Measurements from ENCODE around the gene FIGLA.
A peak's percentile ranks its signal among the peaks of the same experiment; 100 is the strongest.

Gene FIGLA, protein sequence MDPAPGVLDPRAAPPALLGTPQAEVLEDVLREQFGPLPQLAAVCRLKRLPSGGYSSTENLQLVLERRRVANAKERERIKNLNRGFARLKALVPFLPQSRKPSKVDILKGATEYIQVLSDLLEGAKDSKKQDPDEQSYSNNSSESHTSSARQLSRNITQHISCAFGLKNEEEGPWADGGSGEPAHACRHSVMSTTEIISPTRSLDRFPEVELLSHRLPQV

DNA sequence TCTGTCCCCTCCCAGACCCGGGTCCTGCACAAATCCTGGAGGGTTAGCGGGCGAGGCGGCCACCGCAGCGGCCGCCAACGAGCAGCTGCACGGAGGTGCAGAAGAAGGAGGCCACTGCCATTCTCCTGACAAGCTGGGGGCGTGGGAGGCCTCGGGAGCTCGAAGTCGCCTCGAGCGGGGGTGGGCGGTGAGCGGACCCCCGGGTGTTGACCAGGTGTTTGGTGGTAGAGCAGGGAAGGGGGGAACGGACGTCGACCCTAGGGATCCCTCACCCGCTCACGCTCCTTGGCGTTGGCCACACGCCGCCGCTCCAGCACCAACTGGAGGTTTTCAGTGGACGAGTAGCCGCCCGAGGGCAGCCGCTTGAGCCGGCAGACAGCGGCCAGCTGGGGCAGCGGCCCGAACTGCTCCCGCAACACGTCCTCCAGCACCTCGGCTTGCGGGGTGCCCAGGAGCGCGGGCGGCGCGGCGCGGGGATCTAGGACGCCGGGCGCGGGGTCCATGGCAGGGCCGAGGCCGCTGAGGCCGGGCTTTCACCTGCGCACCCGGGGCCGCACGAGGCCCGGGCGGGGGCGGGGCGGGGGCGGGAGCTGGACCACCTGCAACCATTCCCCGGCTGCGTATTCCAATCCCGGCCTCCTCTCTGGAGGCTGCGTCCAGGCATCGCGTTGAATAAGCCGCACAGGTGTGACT is at the start of gene FIGLA:
Gene FIGLA, minus strand, starts transcription at position 508 of the 693 bp plus-strand sequence. Its CDS starts 5 bp downstream, at position 503.
- peak; percentile 87 for DNase-seq

DNA sequence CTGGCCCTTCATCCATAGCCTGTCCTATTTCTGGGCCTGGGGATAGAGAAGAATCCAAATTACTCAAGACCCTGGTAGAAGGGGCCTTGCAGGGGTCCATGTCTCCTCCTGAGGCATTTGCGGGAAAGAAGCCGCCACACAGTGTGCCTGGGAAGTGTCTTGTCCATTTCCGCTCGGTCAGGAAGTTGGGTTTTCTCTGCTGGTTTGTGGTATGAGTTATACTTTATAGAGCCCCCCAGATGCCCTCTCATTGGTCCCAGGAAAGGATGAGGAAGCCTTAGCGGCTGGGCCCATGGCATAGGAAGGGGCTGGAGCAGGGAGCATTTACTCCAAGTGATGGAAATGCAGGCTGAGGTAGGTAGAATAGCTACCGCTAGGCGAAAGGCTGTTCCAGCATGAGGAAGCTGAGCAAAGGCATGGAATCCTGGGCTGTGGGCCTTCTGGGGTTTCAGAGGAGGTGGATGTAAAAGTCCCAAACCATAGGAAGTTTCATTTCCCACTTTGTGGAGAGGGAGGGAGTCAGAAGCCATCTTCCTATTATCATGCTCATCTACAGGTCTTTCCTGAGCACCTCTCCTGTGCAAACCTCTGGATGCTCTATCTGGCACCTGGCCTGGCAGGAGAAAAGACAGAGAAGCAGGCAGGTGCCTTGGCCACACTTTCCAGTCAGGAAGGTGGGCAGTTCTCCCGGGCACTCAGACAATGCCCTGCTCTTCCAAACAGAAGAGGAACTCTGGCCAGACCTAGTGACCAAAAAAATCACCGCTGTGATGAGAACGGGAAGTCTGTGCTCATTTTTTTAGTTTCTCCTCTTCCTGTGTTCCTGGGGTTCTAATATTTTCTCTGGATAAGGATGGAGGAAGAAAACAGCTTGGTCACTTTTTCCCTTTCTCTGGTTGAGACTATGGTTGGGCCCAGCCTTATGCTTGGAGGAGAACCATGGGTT is 47.8 kb upstream of the FIGLA start:
- no peak for DNase-seq

DNA sequence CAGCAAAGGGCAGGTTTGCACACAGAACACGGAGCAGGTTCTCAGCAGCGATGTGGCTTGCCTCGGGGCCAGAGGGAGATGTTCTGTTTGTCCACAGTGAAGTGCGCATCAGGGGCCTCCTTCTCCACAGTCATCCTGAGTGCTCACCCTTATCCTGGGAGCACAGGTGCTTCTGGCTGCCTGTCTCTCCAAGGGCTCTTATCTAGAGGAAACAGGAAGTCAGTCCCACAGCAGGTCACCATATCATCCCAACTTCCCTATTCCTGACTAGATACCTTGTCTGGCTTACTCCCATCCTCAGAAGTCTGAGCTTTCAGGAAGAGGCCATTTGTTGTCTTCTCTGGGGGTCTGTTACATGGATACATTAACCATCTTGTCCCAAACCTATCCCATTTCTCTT is 45.2 kb upstream of the FIGLA start, which contains the start of gene CD207:
Gene CD207, minus strand, starts transcription at position 174 of the 400 bp plus-strand sequence. Its CDS starts 40 bp downstream, at position 134.
- no peak for DNase-seq

DNA sequence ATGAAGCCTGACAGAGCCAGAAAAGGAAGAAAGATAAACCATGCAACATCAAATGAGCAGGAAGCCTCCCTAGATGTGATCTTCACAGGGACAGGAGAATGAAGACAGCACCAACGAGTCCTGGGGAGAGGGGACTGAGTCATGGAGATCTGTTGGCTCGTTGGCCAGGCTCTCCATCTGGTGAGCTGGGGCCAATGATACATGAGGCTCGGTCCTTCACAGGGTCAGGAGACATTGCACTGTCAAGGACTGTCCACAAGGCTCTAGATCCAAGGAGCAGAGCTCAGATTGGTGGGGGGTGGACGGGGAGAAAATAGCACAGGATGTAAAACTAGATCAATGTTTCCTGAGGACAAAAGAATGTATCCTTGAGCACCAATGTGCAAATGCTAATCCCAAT is 44.4 kb upstream of the FIGLA start:
- no peak for DNase-seq

DNA sequence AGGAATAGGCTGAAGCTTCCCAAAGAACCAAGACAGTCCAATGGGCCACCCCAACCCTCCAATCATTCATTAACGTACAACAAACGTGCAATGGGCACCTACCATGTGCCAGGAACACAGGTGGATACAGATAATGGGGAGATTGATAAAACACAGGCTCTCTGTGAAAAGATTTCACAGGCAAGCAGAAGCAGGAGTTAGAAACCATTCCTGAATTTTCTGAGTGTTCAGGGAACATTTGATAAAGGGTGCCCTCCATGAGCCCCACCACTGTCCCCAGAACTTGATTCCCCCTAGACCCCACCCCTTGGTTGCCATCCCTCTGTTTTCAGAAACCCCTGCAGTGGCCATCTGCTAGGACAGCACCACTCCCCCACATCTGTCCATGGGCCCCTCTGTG is 43.7 kb upstream of the FIGLA start:
- no peak for DNase-seq

DNA sequence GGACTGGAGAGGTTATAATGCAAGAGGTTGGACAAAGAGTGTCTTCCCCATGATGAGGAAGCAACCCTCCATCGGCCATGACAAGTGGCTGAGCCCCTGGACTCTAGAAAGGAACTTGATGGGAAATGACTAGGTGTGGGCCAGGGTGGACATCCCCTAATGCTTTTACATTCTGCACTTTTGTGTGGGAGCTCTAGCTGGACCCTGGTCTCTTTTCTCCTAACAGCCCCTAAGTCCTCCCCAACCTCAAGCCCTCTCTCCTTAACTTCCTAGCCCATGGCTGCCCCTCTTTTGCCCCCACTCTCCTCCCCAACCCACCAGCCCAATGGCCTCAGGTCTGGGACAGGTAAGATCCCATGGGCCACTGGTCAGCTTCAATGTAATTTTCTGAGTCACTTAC is 42.8 kb upstream of the FIGLA start:
- no peak for DNase-seq

DNA sequence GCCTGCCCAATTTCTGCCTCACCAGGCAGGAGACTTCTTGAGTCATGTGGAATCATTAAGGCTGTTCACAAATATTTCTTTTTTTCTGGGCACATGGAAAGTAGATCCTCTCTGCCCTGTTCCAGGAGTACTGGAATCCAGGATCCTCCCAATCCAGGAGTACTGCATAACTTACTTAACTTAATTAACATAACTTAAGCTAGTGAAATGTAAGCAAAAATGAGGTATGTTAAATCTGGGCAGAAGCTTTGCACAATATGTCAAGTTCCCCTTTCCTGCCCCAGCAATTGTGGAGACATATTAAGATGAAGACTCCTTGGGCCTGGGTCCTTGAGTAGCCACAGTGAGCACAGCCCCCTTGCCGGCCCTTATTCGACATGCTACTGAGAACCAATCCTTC is 41.9 kb upstream of the FIGLA start:
- no peak for DNase-seq

DNA sequence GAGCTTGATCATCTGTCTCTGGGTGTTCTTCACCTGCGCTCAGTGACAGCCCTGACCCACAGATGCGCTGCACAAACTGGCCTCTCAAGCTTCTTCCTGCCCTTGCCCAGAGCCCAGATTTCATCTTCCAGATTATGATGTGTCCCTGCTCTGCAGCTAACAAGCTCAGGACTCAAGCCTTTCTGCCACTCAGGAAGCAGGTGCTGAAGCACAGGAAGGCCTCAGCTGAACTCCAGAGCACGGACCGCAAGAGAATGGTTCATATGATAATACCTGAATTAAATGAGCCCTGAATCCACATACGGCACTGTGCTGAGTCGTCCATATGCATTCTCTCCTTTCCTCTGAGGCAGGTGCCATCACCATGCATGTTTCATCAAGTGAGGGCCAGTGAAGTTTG is 41.4 kb upstream of the FIGLA start:
- DNase-seq = no peak

DNA sequence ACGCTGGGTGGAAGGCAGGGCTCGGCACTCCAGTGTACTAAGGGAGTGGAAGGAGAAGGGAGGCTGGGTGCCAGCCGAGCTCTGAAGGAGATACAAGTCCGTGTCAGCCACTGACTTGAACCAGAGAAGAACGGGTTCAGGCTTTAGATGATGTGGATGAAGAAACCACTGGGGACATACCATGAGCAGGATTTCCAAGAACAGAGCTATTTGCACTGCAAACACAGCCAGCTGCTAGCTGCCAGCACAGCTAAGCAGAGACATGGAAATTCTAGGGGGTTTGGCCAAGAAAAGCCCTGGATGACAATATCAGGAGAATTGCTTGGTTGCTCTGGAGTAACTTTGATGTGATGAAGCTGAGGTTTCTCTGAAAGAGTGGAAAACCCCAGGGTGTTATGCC is 39.9 kb upstream of the FIGLA start:
- DNase-seq = no peak

DNA sequence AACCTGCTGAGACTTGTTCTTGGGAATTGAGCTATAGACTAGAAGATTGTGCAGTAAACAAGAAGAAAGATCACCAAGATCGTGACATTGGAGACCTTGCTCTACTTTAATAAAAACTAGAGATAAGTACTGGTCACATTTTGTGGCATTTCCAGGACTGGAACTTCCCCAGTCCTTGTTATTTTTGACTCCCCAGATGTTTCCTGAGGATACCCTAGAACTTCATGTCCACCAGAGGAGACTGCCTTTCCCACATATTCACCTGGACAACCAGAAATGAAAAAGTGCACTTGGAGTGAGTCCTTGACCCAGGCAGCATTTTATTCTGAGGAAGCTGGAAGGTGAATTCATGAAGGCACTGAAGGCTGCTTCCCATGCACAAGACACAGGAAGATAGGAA is 39.5 kb upstream of the FIGLA start:
- DNase-seq = no peak

DNA sequence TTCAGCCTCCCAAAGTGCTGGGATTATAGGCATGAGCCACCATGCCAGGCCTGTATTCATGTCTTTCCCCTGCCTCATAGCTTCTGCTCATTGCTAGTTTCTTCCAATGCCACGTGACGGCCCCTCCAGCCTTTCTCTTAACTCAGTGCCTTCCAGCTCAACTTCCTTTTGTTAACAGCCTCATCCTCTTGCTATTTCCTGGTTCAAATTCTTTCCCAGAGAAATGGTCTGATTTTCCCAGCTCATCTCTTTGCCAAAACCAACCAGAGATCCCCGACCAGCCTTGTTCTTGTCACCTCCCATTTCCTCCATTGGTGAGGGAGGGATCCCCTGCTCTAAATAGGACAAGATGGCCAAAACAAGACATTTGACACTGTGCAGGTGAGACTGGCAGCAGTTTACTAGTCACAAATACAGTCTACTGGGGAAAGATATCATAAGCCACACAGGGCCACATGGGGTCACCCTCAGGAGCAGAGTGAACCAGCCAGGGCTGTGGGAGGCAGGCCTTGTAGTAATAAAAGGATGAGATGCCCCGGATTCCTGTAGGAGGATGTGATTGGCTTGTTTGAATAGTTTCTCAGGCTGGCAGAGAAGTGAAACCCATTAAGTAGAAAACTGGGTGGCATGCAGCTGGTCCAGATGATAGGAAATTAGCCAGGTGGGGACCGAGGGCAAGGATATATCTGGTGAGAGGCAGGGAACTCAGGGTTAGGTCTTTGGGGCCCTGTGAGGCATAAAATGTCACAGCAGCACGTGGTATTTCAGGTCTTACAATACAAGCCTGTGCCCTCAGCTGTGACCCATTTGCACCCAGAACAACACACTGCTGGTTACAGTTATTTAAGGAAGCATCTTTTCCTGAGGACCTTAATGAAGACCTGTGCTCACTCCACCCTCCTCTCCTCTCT is 38.7 kb upstream of the FIGLA start:
- no peak for DNase-seq

DNA sequence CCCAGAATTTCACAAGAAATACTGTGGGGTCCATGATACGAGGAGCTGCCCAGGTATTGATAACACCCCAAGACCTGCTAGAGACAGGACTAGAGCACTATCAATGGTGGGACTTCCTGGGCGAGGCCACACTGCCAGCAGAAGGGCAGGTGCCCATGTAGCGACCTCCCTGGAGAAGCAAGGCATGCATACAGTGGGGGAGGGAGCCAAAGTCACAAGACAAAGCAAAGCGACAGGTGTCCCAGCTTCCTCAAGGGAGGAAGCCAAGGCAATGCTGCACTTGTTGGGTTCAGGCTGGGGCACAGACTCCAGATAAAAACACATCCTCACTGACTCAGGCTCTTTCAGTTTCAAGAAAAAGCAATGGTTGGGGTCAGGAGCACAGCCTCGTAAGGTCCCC is 37.7 kb upstream of the FIGLA start:
- DNase-seq = no peak

DNA sequence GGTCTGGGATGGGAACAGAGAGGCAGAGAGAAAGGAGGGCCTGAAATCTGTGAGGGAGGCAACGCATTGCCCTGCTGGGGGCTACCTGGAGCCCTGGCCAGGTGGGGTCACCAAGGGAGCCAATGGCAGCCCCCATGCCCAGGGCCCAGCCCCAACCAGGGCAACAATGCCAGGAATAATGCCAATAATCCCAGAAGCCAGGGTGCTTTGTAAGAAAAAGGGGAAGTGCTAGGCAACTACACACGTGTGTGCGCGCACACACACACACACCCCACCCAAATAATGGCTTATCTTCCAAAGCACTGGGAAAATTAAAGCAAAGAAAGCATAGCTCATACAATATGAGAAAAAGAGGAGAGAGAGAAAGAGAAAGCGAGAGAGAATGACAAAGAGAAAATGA is 36.9 kb upstream of the FIGLA start:
- no peak for DNase-seq

DNA sequence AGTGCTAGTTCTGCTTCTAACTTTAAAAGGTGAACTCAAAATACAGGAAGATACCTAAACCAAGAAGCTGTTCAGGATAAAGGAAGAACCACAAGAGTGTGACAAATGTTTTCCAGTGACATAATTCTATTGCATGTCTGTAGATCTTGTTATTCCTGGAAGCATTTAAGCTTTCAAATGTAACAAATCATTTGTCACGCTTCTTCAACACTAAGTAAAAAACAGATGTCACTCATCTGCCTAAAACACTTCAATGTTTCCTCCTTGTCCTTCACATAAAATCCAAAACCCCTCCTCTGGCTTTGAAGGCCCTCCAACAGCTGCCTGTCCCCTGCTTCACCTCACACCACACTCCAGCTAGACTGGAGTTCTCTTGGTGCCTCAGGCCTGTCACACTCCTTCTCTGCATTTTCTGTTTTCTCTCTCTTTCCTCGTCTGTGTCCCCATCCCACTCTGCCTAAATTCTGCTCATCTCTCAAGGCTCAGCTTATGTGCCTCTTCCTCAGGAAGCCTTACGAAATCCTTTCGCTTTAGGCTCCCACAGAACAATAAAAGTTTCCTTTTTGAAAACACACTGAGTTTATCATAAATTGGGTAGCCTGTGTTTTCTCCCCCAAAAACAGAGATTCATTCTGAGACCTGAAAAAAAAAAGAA is 36.4 kb upstream of the FIGLA start:
- no peak for DNase-seq

DNA sequence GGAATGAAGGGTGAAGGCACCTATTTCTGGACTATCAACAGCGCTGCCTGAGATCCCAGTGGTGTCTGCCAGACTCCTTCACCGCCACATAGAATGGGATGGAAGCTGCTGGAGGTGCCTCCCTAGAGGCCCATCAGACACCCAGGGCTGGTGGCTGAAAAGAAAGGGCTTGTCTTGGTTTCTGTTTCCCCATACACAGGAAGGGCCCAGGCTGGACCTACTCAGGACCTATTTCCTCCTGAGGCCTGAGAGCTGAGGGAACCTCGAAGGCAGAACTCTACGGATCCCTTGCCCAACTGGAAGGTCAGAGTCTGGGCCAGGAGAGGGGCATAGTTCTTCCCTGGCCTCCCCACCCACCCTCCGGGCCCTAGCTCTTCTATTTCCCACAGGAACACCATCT is 32.8 kb upstream of the FIGLA start:
- DNase-seq = no peak

DNA sequence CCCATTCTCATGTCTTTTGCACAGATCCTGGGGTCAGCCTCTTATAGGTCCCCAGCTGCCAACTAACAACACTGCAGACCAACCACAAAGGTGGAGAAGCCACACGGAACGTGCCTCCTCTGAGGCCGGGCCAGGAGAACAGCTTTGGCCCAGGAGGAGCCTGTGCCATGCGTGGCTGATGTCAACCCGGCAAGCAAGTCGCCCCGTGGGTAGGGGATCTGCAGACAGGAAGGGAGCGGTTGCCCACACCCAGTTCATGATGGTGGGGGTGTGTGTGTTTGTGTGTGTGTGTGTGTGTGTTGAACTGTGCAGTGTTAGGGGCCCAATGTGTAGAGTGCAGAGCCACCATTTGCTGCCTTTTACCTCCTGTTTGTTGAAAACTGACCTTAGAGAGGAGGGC is 32.4 kb upstream of the FIGLA start:
- DNase-seq = no peak

DNA sequence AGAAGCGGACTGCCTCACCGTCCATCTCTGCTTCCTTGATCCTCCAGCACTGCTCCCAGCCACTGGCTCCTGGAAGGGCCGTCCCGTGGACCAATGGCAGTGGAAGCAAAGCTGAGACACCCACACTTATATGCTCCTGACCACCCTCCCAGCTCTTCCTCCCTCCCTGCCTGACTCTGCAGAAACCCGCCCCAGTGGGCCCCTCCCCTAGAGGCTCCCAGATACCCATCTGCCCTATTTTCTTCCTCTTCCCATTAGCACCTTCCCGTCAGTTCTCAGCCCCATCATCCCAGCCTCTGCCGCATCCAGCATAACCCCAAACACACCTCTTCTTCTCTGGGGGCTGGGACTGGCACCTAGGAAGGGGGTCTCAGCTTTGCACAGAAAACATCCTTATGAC is 30.1 kb upstream of the FIGLA start, which contains the start of gene CLEC4F:
Gene CLEC4F, minus strand, starts transcription at position 101 of the 400 bp plus-strand sequence. Its CDS starts 76 bp downstream, at position 25.
- DNase-seq = no peak

DNA sequence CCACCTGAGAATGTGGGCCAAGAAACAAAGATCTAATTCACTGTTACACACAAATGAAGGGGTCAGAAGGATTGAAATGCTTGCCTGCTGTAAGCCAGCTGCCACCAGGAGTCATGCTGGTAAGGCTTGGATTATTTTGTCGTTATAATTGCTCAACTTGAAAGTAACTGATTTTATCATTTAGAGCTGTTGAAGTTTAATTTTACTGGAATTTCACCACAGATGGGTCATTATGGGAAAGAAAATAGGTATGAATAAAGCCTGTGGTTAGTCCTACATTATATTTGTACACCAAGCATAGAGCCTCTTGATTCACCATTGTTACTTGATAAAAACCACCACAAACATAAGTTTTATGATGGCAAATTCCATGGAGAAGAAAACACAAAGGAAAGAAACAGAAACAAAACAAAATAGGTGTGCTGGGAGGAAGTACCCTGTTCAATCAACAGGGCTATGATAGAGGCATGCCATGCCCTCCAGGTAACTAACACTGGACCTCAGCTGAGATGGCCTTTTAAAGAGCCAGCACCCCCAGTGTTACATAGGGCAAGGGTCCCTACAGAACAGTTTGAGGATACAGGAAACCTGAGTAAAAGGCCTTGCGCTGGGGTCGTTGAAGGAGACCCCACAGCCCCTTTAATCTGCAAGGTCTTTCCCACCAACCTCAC is 27.0 kb upstream of the FIGLA start:
- DNase-seq = no peak

DNA sequence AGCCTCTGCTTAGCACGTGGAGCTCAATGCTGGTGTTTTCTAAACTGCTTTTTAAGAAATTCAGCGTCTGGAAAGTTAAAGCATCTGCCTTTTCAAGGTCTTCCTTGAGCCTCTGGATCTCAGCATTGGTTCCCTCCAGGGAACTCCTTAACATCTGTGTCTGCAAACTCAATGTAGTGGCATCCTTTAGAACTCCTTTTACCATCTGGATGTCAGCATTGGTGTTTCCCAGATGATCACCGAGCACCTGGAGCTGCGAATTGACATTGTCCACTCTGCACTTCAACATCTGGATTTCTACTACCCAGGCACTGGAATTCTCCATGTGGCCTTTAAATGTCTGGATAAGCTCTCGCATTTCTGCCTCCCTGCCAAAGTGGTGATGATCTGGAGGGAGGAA is 26.3 kb upstream of the FIGLA start:
- no peak for DNase-seq

DNA sequence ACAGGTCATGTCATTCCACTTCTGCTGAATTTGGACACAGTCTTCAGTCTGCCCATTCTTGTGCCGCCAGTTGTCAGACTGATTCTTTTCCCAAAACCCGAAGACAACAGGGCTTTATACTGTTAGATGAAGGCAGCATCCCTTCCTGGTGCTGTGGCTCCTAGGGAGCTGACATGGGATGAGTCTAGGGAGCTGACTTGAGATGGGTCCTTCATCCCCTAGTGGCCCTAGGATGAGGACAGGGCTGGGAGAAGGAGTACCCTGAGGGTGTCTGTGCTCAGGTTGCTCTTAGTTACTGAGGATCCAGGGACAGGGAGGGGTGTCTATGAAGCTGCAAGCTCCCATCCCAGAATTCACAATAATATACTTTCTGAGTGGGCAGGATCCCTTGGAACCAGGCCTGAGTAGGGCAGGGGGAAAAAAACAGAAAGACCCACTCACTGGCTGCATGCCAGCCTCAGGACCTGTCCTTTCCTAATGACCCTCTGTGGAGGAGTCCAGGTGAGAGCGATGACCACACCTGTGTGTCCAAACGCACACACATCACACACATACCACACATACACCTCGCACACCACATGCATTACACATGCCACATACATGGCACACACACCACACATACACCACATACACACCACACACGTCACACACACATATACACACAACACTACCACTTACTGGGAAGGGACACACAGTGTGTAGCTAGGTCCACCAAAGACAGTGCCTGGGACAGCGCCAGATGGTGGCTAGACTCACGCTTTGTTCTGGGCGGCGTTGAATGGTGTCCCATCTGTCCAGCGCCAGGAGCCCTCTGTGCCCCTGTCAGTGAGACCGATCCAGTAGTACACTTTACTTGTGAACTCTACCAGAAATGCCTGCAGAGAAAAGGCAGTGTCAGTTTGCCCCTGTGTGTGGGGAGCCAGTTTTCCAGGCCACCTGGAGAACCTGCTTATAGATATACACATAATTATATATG is 18.8 kb upstream of the FIGLA start:
- DNase-seq = no peak

Data from retina (tissue), 1 donor.